Uterus (tissue), 2 donors: Measurements from ENCODE around the gene STRBP.

ENCODE experiments used
- POLR2A ChIP-seq, 2 donors: fragments of 450-650 bp; IDR thresholded peaks; one replicate each; pipeline ENCODE4 v1.6.1; 2016; ENCODE audit warnings: antibody characterized with exemption in 2 of 2, mild to moderate bottlenecking in 1 of 2, moderate library complexity in 1 of 2
- TF ChIP-seq, protein P1 (sequence below), 4 experiments: fragments of 200-600 bp in 2 of 4; fragments of 450-650 bp in 2 of 4; sonication (generic) in 2 of 4; IDR thresholded peaks; one replicate each; pipeline ENCODE4 v1.5.1; 2016 to 2019; ENCODE audit warnings: antibody characterized with exemption in 4 of 4, mild to moderate bottlenecking in 2 of 4, moderate library complexity in 1 of 4

DNA sequence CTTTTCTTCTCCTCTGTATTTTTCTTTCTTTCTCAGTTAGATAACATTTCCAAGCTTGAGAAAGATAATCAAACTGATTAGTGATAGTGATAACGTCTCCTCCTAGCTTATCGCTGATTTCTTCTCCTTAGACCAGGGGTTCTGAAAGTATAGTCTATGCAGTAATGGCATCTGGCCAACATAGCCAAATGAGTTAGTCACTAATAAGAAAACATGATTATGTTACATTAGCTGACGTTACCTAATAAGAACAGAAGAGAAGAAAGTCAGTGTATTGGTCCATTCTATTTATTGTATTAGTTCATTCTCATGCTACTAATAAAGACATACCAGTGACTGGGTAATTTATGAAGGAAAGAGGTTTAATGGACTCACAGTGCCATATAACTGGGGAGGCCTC, 111.2 kb downstream of the STRBP start:
- no peak for TF ChIP-seq POLR2A (IDR thresholded peaks at IDR 0.05)
- TF ChIP-seq, protein P1, sequence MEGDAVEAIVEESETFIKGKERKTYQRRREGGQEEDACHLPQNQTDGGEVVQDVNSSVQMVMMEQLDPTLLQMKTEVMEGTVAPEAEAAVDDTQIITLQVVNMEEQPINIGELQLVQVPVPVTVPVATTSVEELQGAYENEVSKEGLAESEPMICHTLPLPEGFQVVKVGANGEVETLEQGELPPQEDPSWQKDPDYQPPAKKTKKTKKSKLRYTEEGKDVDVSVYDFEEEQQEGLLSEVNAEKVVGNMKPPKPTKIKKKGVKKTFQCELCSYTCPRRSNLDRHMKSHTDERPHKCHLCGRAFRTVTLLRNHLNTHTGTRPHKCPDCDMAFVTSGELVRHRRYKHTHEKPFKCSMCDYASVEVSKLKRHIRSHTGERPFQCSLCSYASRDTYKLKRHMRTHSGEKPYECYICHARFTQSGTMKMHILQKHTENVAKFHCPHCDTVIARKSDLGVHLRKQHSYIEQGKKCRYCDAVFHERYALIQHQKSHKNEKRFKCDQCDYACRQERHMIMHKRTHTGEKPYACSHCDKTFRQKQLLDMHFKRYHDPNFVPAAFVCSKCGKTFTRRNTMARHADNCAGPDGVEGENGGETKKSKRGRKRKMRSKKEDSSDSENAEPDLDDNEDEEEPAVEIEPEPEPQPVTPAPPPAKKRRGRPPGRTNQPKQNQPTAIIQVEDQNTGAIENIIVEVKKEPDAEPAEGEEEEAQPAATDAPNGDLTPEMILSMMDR (IDR thresholded peaks at IDR 0.05): no peak
